Gastrocnemius medialis (tissue), 4 donors: ENCODE data around the gene RSBN1. TPM values are rescaled to one million over a fixed set of nuclear protein-coding genes. Genes with fewer than 3 reads are reported as not detected.
"Not testable (repeated sequence)": the region's sequence is repeated elsewhere in the genome, so short reads cannot be mapped to it uniquely, and the experiment has no call there.

Source experiments
- ATAC-seq, 2 donors: fragments of 150-250 bp; one replicate each; pipeline ENCODE4 v1.9.1; 2016
- DNase-seq, 2 donors: peaks; one replicate each; pipeline ENCODE4 v3.0.0-alpha.2; 2019
- H3K27ac ChIP-seq, 4 donors: fragments of 200-600 bp; sonication (generic); 1 replicate in 1 of 4; 2 replicates in 3 of 4; pipeline ENCODE4 v1.5.1; 2016 to 2018; ENCODE audit warnings: mild to moderate bottlenecking in 2 of 4, moderate library complexity in 1 of 4
- H3K27me3 ChIP-seq, 3 donors: fragments of 200-600 bp; sonication (generic) in 2 of 3; 1 replicate in 1 of 3; 2 replicates in 2 of 3; pipeline versions ENCODE4 v1.5.1 to v1.6.0; 2016 to 2019; ENCODE audit warnings: mild to moderate bottlenecking in 1 of 3, moderate library complexity in 1 of 3
- H3K36me3 ChIP-seq, 2 donors: fragments of 200-600 bp; sonication (generic) in 1 of 2; one replicate each; pipeline ENCODE4 v1.5.1; 2017 to 2018
- H3K4me1 ChIP-seq, 2 donors: fragments of 200-600 bp; sonication (generic) in 1 of 2; one replicate each; pipeline ENCODE4 v1.5.1; 2016 to 2017; ENCODE audit warnings: mild to moderate bottlenecking in 2 of 2
- H3K4me3 ChIP-seq, 4 donors: fragments of 200-600 bp; sonication (generic) in 3 of 4; 1 replicate in 1 of 4; 2 replicates in 3 of 4; pipeline ENCODE4 v1.5.1; 2016 to 2019; ENCODE audit warnings: mild to moderate bottlenecking in 2 of 4
- H3K9me3 ChIP-seq, 3 donors: fragments of 200-600 bp; sonication (generic) in 2 of 3; 1 replicate in 1 of 3; 2 replicates in 2 of 3; pipeline ENCODE4 v1.5.1; 2016 to 2019
- POLR2A ChIP-seq, 2 donors: fragments of 450-650 bp; IDR thresholded peaks; one replicate each; pipeline ENCODE4 v1.6.1; 2017; ENCODE audit warnings: antibody characterized with exemption in 2 of 2, mild to moderate bottlenecking in 2 of 2, moderate library complexity in 2 of 2
- in situ Hi-C, 4 donors: fragments of 200-750 bp; cut with MboI; loops; one replicate each; pipeline versions ENCODE4 v1.15.0 to v1.8.0; 2017; ENCODE audit warnings: low sequenced_read_pairs in 4 of 4
- intact Hi-C: fragments of 100-400 bp; cut with DNase I; formaldehyde crosslinking; loops from one replicate; pipeline ENCODE4 v1.15.1; 2023; ENCODE audit warnings: low total_unique reads
- total RNA-seq, 4 donors: library from RNA; depleted of rRNA; stranded (reverse); fragments of >200 nt; gene quantifications; one replicate each; pipeline versions ENCODE4 v1.1.0 to v1.2.3, GENCODE V29; 2016
- TF ChIP-seq, protein P1 (sequence below), 5 experiments: fragments of 450-650 bp in 3 of 5; fragments of 200-600 bp in 2 of 5; sonication (generic) in 2 of 5; IDR thresholded peaks in 4 of 5; conservative IDR thresholded peaks in 1 of 5; 1 replicate in 4 of 5; 2 replicates in 1 of 5; pipeline ENCODE4 v1.5.1; 2016 to 2019; ENCODE audit warnings: antibody characterized with exemption in 5 of 5, mild to moderate bottlenecking in 3 of 5, moderate library complexity in 3 of 5

RSBN1 gene
- total RNA-seq, 4 donors from 2014 or later = 9.9 to 24.8 (median 24.0) TPM

DNA sequence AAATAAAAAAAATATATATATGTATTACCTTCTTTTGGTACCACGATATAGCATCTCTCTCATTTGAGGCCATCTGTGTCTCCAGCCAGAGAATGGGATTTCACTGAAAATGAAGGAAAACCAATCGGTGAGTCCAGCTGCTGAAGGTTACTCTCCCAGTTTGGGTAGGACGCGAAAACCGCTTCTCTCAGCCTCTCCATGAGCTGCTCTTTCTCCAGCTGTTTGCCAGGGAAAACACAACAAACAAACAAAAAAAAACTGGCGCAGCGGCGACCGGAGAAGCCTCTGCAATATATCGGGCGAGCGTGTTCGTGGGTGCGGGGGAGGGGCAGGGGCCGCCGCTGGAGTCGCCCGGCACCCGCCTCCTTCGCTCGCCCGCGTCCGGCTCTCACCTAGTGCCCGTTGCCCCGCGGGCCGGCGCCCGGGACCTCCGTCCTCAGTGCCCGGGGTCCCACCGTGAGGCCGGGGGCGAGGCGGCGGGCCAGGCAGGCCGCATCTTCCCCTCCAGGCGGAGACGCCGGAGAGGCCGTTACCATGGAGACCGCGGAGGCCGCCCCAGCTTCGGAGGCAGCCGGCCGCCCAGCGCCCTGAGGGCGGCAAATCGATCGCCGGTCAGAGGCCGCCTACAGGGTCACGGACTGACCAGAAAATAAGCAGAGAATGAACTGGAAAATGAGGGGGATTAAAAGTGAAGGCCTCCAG is 53.5 kb downstream of the RSBN1 start:
- Histone ChIP-seq H3K27me3 (no peaks in the 10 kb centered on the region), H3K36me3 (peaks cover 0 to 23% of the 10 kb centered on the region in 2 donors), H3K4me3 (peak overlapping the region; percentile 77 to 91 (median 90)), H3K9me3 (no peaks in the 10 kb centered on the region), H3K27ac (peak overlapping the region; percentile 84 to 94 (median 89)), H3K4me1 (peaks cover 13 to 17% of the 10 kb centered on the region in 2 donors)
- TF ChIP-seq POLR2A (IDR thresholded peaks at IDR 0.05) = no peak
- TF ChIP-seq, protein P1, sequence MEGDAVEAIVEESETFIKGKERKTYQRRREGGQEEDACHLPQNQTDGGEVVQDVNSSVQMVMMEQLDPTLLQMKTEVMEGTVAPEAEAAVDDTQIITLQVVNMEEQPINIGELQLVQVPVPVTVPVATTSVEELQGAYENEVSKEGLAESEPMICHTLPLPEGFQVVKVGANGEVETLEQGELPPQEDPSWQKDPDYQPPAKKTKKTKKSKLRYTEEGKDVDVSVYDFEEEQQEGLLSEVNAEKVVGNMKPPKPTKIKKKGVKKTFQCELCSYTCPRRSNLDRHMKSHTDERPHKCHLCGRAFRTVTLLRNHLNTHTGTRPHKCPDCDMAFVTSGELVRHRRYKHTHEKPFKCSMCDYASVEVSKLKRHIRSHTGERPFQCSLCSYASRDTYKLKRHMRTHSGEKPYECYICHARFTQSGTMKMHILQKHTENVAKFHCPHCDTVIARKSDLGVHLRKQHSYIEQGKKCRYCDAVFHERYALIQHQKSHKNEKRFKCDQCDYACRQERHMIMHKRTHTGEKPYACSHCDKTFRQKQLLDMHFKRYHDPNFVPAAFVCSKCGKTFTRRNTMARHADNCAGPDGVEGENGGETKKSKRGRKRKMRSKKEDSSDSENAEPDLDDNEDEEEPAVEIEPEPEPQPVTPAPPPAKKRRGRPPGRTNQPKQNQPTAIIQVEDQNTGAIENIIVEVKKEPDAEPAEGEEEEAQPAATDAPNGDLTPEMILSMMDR (IDR thresholded peaks at IDR 0.05 in 4 of 5, conservative IDR thresholded peaks at IDR 0.05 in 1 of 5) = peak in 1 of 5 experiments; percentile 6
- in situ Hi-C loops (no loop called here), intact Hi-C loops (loop anchor here (1.0 to 2.0 kb wide), 2 partner anchors 54 to 146 kb away; partner anchors contain the start of genes AP4B1, DCLRE1B and RSBN1)
- peak; percentile 23 to 45 for DNase-seq
- ATAC-seq = peak; percentile 72 to 78

DNA sequence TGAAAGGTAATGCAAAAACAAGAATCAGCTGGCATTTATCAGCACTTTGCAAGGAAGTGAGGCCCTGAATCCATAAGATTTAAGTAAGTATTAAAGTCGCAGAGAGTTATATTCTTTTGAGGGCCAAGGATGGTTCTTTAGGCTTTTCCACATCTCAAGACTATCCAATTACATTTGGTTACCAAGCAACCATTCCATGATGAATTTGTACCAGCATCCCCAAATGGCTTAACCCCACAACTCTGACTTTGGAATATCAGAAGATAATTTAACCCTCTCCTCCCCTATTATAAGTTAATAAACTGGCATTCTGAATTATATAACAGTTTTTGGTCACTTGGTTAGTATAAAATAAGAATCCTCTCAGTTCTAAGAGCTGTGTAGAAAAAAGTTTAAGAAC is 55.8 kb downstream of the RSBN1 start:
- H3K27me3 ChIP-seq = no peaks in the 10 kb centered on the region
- no peak overlapping the region for H3K27ac ChIP-seq
- TF ChIP-seq POLR2A (IDR thresholded peaks at IDR 0.05) = no peak
- TF ChIP-seq, protein P1 (IDR thresholded peaks at IDR 0.05 in 4 of 5, conservative IDR thresholded peaks at IDR 0.05 in 1 of 5) = no peak
- in situ Hi-C loops = no loop called here
- H3K9me3 ChIP-seq = no peaks in the 10 kb centered on the region
- no peak overlapping the region for H3K4me3 ChIP-seq
- intact Hi-C loops = no loop called here
- peaks cover 0 to 21% of the 10 kb centered on the region in 2 donors for H3K36me3 ChIP-seq
- H3K4me1 ChIP-seq = peaks cover 11 to 14% of the 10 kb centered on the region in 2 donors
- ATAC-seq (no peak), DNase-seq (no peak)

DNA sequence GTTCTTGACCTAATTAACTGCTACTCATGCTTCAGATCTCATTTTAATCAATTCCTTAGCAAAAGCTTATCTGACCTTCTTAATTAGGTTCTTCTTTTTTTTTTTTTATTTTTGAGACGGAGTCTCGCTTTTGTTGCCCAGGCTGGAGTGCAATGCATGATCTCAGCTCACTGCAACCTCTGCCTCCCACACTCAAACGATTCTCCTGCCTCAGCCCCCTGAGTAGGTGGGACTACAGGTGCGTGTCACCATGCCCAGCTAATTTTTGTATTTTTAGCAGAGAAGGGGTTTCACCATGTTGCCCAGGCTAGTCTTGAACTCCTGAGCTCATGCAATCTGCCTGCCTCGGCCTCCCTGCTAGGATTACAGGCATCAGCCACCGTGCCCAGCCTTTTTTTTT is 58.9 kb downstream of the RSBN1 start:
- H3K9me3 ChIP-seq, ATAC-seq, H3K27ac ChIP-seq, H3K4me1 ChIP-seq, H3K27me3 ChIP-seq, H3K4me3 ChIP-seq, intact Hi-C loops, in situ Hi-C loops, DNase-seq: not testable (repeated sequence)
- H3K36me3 ChIP-seq = peaks cover 0 to 38% of the 10 kb centered on the region in 2 donors

DNA sequence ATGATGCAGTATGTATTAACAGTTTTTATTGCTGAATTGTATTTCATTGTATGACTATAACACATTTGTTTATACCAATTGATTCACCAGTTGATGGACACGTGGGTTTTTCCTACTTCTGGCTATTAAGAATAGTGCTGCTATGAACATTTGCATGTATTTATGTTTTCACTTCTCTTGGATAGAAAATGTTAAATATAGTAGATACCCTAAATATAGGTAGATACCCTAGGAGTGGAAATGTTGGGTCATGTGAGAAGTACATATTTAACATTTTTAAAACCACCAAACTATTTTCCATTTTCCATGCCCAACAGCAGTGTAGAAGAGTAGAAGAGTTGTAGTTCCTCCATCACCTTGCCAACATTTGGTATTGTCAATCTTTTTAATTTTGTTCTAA is 60.8 kb downstream of the RSBN1 start:
- Histone ChIP-seq H3K27me3 (no peaks in the 10 kb centered on the region), H3K4me3 (no peak overlapping the region), H3K4me1 (no peaks in the 10 kb centered on the region), H3K27ac (no peak overlapping the region), H3K36me3 (peaks cover 0 to 34% of the 10 kb centered on the region in 2 donors), H3K9me3 (no peaks in the 10 kb centered on the region)
- ATAC-seq (no peak), DNase-seq (no peak)
- TF ChIP-seq POLR2A (IDR thresholded peaks at IDR 0.05) = no peak
- TF ChIP-seq, protein P1 (IDR thresholded peaks at IDR 0.05 in 4 of 5, conservative IDR thresholded peaks at IDR 0.05 in 1 of 5) = no peak
- intact Hi-C loops (no loop called here), in situ Hi-C loops (no loop called here)

DNA sequence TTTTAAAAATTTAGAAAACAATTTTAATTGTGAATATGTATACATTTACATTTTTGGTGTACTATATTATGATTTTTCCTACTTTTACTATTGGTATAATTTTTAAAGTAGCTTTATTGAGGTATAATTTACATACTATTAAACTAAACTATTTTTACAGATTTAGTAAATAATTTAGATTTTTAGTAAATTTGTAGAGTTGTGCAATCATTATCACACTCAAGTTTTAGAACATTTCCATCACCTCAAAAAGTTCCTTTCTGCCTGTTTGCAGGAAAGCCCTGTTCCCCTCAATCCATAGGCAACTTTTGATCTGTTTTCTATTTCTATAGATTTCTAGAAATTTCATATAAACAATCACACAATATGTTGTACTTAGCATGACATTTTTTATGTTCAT is 61.2 kb downstream of the RSBN1 start:
- H3K9me3 ChIP-seq = no peaks in the 10 kb centered on the region
- no peak overlapping the region for H3K4me3 ChIP-seq
- ATAC-seq (no peak), DNase-seq (no peak)
- H3K4me1 ChIP-seq = no peaks in the 10 kb centered on the region
- intact Hi-C loops = no loop called here
- TF ChIP-seq, protein P1 (IDR thresholded peaks at IDR 0.05 in 4 of 5, conservative IDR thresholded peaks at IDR 0.05 in 1 of 5) = no peak
- no peak for TF ChIP-seq POLR2A (IDR thresholded peaks at IDR 0.05)
- in situ Hi-C loops = no loop called here
- peaks cover 0 to 30% of the 10 kb centered on the region in 2 donors for H3K36me3 ChIP-seq
- no peak overlapping the region for H3K27ac ChIP-seq
- no peaks in the 10 kb centered on the region for H3K27me3 ChIP-seq
